H54 (cell line): Measurements from ENCODE around the gene ESYT1.
"Not testable (repeated sequence)": the region's sequence is repeated elsewhere in the genome, so short reads cannot be mapped to it uniquely, and the experiment has no call there.

Experiments
- DNase-seq: peaks from one replicate; pipeline ENCODE4 v3.0.0; 2011; ENCODE audit warnings: low spot score, mixed read lengths; ENCODE audit not compliant: insufficient read length
- FAIRE-seq: peaks from 3 replicates; lab custom pipeline; 2011; peaks lifted over from hg19 to GRCh38; lab: Jason Lieb, UNC
- POLR2A ChIP-seq: IDR thresholded peaks from 2 replicates; pipeline ENCODE4 v1.6.1; 2011; ENCODE audit warnings: low read depth, mild to moderate bottlenecking, low read length

Gene ESYT1

DNA sequence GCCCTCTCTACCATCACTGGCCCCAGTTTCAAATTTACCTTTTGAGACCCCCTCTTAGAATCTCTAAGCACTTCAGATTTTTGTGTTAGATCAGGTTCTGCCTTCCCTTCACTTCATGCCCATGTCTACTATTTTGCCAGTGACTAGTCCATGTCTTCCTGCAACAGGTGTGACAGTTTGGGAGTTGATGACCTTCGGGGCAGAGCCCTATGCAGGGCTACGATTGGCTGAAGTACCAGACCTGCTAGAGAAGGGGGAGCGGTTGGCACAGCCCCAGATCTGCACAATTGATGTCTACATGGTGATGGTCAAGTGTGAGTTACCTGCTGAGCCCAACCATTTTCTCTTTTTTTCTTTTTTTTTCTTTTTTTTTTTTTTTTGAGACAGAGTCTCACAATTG is 29.5 kb upstream of the ESYT1 start:
- no peak for TF ChIP-seq POLR2A
- no peak for FAIRE-seq
- no peak for DNase-seq

DNA sequence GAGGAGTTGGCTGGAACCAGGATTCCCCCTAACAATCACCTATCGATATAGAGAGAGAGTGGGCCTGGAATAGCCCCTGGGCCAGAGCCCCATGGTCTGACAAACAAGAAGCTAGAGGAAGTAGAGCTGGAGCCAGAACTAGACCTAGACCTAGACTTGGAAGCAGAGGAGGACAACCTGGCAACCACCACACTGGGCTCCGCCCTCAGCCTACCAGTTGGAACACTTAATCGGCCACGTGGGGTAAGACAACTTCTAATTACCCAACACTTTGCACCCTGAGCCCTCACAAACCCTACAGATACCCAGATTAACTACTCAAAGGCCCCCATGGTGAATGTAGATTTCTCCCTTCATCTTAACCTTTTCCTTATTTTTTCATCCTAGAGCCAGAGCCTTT is 28.3 kb upstream of the ESYT1 start:
- TF ChIP-seq POLR2A, result no peak
- FAIRE-seq, result no peak
- DNase-seq, result no peak

DNA sequence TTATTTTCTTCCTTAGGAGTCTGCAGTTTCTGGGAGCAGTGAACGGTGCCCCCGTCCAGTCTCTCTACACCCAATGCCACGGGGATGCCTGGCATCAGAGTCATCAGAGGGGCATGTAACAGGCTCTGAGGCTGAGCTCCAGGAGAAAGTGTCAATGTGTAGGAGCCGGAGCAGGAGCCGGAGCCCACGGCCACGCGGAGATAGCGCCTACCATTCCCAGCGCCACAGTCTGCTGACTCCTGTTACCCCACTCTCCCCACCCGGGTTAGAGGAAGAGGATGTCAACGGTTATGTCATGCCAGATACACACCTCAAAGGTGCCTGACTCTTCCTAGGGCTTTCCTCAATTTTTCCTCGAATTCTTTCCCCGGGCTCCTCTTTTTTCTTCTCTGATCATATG is 27.0 kb upstream of the ESYT1 start:
- DNase-seq, result no peak
- TF ChIP-seq POLR2A, result no peak
- no peak for FAIRE-seq

DNA sequence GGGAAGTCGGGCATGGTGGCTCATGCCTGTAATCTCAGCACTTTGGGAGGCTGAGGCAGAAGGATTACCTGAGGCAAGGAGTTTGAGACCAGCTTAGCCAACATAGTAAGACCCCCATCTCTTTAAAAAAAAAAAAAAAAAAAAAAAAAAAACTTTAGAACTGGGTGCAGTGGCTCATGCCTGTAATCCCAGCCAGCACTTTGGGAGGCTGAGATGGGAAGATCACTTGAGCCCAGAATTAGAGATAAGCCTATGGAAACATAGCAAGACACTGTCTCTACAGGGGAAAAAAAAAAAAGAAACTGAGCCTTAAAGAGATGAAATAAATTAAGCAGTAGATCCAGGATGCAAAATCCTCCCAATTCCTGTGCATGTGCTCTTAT is 25.4 kb upstream of the ESYT1 start:
- DNase-seq, result no peak
- no peak for TF ChIP-seq POLR2A
- no peak for FAIRE-seq

DNA sequence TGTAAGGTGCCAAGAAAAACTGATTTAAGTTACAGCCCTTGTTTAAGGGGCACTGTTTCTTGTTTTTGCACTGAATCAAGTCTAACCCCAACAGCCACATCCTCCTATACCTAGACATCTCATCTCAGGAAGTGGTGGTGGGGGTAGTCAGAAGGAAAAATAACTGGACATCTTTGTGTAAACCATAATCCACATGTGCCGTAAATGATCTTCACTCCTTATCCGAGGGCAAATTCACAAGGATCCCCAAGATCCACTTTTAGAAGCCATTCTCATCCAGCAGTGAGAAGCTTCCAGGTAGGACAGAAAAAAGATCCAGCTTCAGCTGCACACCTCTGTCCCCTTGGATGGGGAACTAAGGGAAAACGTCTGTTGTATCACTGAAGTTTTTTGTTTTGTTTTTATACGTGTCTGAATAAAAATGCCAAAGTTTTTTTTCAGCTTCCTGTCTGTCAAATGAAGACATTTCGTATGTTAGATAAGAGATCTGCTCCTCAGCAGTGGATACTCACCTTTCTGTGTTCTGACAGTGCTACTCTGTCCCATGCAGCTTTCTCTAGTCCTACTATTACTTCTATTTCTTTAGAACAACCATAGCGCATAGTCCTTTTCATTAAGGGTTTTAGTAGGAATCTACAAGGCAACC is 24.9 kb upstream of the ESYT1 start:
- no peak for TF ChIP-seq POLR2A
- DNase-seq (no peak), FAIRE-seq (no peak)

DNA sequence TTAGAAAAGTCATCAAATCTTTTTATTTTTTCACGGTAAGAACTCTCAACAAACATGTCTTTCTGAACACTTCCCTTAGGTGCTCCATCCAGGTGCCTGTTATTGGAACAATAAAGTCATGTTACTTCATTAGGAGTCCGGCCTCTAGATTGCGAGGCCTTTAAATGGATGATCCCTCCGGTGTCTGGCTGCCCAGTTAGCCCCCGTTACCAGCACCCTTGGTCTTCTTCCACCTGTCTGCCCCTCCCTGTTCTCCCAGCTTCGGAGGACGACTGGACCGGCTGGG is 24.3 kb upstream of the ESYT1 start:
- no peak for DNase-seq
- no peak for TF ChIP-seq POLR2A
- no peak for FAIRE-seq

DNA sequence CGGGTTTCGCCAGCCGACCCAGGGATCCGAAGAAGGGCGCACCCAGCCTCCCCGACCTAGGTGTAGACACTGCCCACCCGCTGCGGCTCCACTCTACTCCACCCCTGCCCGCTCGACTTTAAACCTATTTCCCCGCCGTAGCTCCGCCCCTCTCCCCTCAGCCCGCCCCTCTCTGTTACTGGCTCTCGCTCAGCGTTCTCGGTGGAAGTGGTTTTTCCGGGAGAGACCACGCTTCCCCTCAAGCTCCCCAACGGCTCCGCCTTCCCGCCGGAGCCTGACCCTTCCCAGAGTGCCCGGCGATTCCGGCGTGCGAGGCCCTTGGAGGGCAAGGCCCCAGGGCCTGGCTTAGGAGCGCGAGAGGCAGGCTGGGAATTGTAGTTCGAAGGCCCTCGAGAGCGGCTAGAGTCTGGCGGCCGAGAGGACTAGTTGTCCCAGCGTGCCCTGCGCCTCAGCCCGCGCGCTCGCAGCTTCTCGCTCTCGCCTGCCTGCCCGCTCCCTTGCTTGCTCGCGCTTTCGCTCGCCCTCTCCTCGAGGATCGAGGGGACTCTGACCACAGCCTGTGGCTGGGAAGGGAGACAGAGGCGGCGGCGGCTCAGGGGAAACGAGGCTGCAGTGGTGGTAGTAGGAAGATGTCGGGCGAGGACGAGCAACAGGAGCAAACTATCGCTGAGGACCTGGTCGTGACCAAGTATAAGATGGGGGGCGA is 23.8 kb upstream of the ESYT1 start, which contains the start of gene PA2G4:
TSS of gene PA2G4 (plus strand) at position 451 of the 706 bp plus-strand sequence. CDS start at position 630, 179 bp downstream.
- peak; percentile 94 for TF ChIP-seq POLR2A
- DNase-seq (peak; percentile 93), FAIRE-seq (peak; percentile 81)

DNA sequence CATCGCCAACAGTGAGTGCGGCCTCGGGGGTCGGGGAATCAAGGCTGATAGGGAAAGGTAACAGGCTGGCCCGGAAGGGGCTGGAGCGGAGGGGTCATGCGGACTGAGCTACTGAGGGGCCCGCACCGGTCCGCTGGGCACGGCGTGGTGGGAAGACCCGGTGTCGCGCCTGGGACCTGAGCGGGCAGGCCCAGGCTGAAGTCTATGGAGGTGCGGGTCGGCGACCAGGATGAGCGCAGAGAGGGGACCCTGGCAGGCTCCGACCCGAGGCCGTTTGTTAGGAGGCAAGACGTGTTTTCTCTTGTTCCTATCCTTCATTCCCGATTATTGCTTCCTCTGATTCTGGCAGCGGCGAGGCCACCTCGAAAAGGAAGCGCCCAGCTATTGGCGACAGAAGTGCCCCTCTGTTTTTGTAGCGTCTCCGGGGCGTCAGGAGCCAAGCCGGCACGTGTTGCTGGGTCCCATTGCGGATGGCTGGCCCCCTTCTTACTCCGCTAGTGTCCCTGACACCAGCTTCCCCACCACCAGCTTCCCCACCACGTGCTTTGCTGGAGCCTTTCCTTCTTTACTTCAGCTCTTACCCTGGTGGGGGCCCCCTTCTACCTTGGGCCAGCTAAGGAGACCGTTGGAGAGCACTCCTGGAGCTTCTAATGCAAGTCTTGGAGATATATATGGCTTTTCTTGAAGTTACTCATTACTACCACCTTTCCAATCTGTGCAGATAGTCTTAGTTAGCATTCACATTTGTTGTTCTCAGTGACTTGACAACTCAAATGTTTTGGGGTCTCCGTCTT is 23.1 kb upstream of the ESYT1 start:
- TF ChIP-seq POLR2A, result no peak
- DNase-seq, result no peak
- no peak for FAIRE-seq

DNA sequence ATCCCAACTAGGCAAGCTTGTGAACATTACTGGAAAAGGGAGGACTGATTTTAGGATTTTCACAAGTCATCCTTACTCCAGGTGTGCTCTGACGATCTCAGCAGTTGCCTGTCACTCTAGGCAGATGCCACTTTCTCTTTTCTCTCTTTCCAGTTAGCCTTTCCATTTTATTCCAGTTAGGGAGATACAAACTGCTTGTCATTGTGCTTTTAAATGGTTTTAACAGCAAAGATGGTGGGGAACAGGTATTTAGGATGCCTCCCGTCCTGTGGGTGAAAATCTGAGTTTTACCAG is 22.5 kb upstream of the ESYT1 start:
- no peak for TF ChIP-seq POLR2A
- FAIRE-seq (no peak), DNase-seq (no peak)

DNA sequence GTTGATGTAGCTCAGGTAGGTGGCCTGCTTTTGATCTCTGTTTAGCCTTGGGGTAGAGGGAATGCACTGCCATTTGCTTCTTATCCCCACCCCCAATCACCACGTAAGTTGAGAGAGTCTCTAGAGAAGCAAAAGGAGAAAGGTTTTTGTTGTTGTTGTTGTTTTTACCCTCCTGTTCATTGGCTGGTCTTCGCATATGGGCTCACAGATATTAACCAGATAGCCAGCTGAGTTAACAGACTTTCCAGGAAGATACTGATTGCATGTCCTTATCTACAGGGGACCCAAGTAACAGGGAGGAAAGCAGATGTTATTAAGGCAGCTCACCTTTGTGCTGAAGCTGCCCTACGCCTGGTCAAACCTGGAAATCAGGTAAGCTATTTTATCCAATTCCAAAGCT is 20.8 kb upstream of the ESYT1 start:
- DNase-seq (no peak), FAIRE-seq (no peak)
- no peak for TF ChIP-seq POLR2A

DNA sequence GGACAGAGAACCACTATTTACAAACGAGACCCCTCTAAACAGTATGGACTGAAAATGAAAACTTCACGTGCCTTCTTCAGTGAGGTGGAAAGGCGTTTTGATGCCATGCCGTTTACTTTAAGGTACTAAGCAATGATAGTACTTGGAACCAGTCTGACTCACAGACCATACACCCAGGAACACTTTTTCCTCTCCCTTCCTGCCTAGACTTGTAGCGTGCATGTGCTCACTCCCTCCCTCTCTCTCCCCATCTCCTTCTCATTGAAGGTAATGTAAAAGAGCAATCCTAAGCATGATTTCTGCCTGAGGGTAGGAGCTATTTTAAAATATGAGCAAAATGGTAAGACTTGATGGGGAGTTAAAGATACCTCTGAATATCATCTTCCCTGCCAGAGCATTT is 17.5 kb upstream of the ESYT1 start:
- DNase-seq (no peak), FAIRE-seq (no peak)
- TF ChIP-seq POLR2A, result no peak

DNA sequence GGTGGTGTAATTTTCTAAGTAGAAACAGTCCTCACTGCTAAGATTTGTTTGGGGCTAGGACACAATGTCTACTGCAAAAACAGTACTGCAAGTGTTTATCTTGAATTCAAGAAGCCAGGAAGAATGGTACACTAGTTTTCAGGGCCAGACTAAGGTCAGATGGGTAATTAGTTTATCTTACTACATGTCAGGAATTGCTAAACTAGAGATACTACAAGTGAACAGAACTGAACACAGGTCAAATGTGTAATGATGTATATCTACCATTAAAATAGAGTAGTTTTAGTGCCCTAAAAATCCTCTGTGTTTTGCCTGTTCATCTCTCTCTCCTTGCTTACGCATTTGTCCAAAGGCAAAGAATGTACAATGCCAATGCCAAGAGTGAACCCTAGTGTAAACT is 14.0 kb upstream of the ESYT1 start:
- FAIRE-seq (no peak), DNase-seq (no peak)
- TF ChIP-seq POLR2A, result no peak

DNA sequence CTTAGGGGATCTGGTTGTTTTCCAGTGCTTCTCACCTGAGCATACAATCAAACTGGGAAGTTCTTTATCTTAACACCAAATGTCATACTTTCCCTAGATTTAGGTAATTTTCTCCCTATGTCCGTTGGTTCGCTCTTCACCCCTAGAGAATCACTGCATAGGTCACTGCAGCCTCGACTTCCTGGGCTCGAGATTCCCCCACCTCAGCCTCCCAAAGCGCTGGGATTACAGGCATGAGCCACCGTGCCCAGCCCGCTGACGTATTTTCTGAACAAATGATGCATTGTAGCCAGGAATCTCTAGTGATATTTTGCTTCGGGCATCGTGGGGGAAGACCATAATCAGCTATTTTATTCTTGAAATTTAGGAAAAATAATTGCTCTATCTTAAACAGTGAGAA is 12.7 kb upstream of the ESYT1 start:
- no peak for FAIRE-seq
- TF ChIP-seq POLR2A, result no peak
- DNase-seq, result no peak

DNA sequence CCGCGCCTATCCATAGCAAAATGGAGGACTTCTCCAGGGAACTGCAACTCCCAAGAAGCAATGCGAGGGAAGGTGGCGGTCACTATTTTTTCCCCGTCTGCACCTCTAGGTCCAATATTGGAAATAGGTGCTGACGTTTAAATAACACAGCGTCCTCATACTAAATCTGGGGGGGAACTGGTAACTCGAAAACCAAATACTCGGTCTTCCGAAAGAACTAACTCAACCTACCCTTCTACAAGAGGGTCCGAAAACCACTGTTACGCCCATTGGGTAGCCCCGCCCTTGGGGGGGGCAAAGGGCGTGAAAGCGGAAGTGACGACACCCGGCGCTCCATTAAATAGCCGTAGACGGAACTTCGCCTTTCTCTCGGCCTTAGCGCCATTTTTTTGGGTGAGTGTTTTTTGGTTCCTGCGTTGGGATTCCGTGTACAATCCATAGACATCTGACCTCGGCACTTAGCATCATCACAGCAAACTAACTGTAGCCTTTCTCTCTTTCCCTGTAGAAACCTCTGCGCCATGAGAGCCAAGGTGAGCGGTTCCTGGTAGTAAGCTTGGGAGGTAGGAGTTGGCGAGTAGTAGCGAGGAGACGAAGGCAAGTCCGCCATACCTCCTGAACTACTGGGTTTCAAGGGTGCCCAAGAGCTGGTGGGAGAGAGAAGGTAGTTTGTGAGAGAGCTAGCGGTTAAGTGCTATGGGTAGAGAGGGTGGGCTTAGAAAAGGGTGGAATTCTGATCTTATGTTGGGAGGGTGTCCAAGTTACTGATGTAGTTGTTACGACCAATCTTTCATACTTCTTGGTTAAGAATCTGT is 11.6 kb upstream of the ESYT1 start, which contains the start of gene RPL41:
TSS of gene RPL41 (plus strand) at position 367 of the 815 bp plus-strand sequence.
- FAIRE-seq, result peak; percentile 74
- peak; percentile 92 for TF ChIP-seq POLR2A
- peak; percentile 25 for DNase-seq

DNA sequence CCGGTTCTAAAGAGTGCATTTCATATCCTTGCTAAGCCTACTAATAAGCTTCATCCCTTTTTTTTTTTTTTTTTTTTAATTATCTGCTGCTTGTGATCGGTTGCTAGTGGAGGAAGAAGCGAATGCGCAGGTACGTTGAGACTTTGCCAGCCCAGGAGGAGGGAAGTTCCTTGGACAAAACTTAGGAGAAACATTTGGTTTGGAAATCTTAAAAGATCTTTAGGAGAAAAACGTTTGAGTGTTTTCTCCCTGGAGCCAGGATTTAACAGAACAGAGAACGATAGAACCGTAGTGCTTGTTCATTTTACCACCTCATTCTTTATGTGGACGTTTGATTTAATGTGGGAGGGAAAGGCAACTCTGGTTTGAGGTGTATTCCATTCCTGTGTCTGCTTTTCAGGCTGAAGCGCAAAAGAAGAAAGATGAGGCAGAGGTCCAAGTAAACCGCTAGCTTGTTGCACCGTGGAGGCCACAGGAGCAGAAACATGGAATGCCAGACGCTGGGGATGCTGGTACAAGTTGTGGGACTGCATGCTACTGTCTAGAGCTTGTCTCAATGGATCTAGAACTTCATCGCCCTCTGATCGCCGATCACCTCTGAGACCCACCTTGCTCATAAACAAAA is 10.9 kb upstream of the ESYT1 start:
- not testable (repeated sequence) for DNase-seq, FAIRE-seq
